Breast epithelium (tissue), 3 donors: ENCODE measurements around the gene FOXK1.
"Not testable (repeated sequence)": the region's sequence is repeated elsewhere in the genome, so short reads cannot be mapped to it uniquely, and the experiment has no call there.

Source experiments
- POLR2A ChIP-seq: fragments of 450-650 bp; IDR thresholded peaks from one replicate; pipeline ENCODE4 v1.6.1; 2016; ENCODE audit warnings: antibody characterized with exemption, mild to moderate bottlenecking, moderate library complexity
- POLR2AphosphoS5 ChIP-seq, 3 donors: sonication (generic); formaldehyde crosslinking; IDR thresholded peaks; one replicate each; pipeline ENCODE4 v1.6.1; 2017; ENCODE audit warnings: antibody characterized with exemption in 3 of 3
- TF ChIP-seq, protein P1 (sequence below), 3 donors: fragments of 450-650 bp; IDR thresholded peaks; one replicate each; pipeline ENCODE4 v1.5.1; 2016 to 2017; ENCODE audit warnings: antibody characterized with exemption in 3 of 3, mild to moderate bottlenecking in 3 of 3, moderate library complexity in 3 of 3

DNA sequence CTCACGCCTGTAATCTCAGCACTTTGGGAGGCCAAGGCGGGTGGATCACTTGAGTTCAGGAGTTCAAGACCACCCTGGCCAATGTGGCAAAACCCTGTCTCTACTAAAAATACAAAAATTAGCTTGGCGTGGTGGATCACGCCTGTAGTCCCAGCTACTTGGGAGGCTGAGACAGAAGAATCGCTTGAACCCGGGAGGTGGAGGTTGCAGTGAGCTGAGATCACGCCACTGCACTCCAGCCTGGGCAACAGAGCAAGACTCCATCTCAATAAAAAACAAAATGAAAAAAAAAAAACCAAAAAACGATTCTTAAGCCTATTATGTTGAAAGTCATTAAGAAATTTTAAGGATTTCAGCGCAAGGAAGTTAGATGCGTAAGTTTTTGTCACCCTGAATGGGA, 3.6 kb downstream of the FOXK1 start:
- TF ChIP-seq, protein P1, sequence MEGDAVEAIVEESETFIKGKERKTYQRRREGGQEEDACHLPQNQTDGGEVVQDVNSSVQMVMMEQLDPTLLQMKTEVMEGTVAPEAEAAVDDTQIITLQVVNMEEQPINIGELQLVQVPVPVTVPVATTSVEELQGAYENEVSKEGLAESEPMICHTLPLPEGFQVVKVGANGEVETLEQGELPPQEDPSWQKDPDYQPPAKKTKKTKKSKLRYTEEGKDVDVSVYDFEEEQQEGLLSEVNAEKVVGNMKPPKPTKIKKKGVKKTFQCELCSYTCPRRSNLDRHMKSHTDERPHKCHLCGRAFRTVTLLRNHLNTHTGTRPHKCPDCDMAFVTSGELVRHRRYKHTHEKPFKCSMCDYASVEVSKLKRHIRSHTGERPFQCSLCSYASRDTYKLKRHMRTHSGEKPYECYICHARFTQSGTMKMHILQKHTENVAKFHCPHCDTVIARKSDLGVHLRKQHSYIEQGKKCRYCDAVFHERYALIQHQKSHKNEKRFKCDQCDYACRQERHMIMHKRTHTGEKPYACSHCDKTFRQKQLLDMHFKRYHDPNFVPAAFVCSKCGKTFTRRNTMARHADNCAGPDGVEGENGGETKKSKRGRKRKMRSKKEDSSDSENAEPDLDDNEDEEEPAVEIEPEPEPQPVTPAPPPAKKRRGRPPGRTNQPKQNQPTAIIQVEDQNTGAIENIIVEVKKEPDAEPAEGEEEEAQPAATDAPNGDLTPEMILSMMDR (IDR thresholded peaks at IDR 0.05), result not testable (repeated sequence)
- not testable (repeated sequence) for TF ChIP-seq POLR2A; POLR2AphosphoS5 (IDR thresholded peaks at IDR 0.05)
